A549 treated with DMSO at 1 μM for 4 hours (cell line): ENCODE measurements around the gene RASGRP3. TPM values are rescaled to one million over a fixed set of nuclear protein-coding genes. Genes with fewer than 3 reads are reported as not detected.

Source experiments
- total RNA-seq: library from RNA; stranded (reverse); fragments of 200-300 nt; extraction: Qiagen RNA extraction; gene quantifications from 5 replicates; pipeline ENCODE4 v1.2.3, GENCODE V29; 2022; ENCODE audit warnings: low read depth

RASGRP3 gene
- 1.0 to 3.2 TPM (median 1.6 TPM) in 5 replicates for total RNA-seq

GRCh38 chr2:33476131-33476792, at the start of gene RASGRP3:
RASGRP3 (plus strand) TSS chr2:33476649; CDS start chr2:33515137, 38,488 bp downstream.

GRCh38 chr2:33599175-33599942, 122.9 kb downstream of the RASGRP3 start, which contains the start of gene FAM98A:
FAM98A (minus strand) TSS chr2:33599299; CDS start chr2:33599221, 78 bp downstream.

Other genes with a start within 250 kb of the RASGRP3 start
- gene FAM98A, start 122.7 kb downstream of the RASGRP3 start, total RNA-seq, result 68.5 to 117 TPM (median 75.8 TPM) in 5 replicates